ENCODE results near the gene SLC2A8.

Gene SLC2A8

DNA sequence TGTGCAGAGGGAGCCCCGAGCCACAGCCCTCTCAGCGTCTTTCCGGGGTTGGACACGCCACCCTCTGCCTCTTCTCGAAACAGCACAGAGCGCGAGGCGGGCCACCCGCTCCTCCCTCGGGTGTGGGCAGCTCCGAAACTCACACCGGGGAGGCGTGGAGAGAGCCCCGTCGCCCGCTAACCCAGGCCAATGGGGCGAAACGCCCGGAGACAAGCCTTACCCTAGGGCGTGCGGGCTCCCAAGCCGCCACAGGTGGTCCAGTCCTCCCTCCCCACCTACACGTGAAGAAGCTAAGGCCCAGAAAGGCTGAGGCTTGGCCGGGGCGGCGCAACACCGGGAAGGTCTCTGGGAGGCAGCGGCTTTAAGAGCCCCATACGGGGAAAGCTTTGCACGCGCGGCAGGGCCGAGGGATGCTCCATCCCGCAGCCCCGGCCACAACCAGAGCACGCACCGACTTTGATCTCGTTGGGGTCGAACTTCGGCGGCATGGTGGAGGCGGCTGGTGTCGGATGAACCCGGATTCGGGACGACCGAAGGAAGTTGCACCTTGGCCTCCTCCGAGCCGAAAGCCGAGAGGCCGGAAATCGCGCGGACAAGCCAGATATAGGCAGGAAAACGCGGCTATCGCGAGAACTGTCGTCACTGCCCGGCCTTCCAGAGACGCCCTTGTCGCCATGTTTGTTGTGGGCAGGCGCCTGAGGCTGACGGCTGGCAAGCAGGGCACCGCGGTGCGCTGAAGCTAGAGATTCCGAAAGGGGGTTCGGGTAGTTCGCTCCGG, 54.0 kb downstream of the SLC2A8 start, which contains the start of the genes LRSAM1 and RPL12:
Gene LRSAM1 (plus strand): TSS at position 681 of the 778 bp plus-strand sequence. CDS start 3,018 bp downstream, outside the sequence.
Gene RPL12 (minus strand): TSS at position 577 of the 778 bp plus-strand sequence. CDS start 89 bp downstream, at position 488.
- Histone ChIP-seq H3K27me3 (ENCODE audit: control insufficient read depth in 1 of 2, insufficient read depth in 1 of 2, low read length in 2 of 2) (no peaks in the 10 kb centered on the region), H3K9ac (ENCODE audit: low read length) (peak within 1 kb of the TSS; percentile 97), H3K4ac (ENCODE audit: low read depth in 1 of 2, low read length in 2 of 2) (peak within 1 kb of the TSS in 1 of 2 experiments; percentile 91), H3K27ac (ENCODE audit: low read length, poor library complexity, severe bottlenecking) (peak within 1 kb of the TSS; percentile 85), H3K79me1 (replicated peaks; ENCODE audit: low read length, poor library complexity, severe bottlenecking) (peaks cover 15% of the 10 kb centered on the region), H4K91ac (ENCODE audit: low read length) (peak within 1 kb of the TSS; percentile 70), H3K4me2 (ENCODE audit: low read length, poor library complexity, severe bottlenecking) (peak within 1 kb of the TSS; percentile 87), H2BK5ac (ENCODE audit: low read depth, low read length, poor library complexity, severe bottlenecking) (peak within 1 kb of the TSS; percentile 46), H2BK15ac (ENCODE audit: low read depth, poor library complexity, severe bottlenecking) (peak within 1 kb of the TSS; percentile 64), H2BK12ac (ENCODE audit: low read length in 2 of 2) (peak within 1 kb of the TSS in 1 of 2 experiments; percentile 60), H4K8ac (ENCODE audit: low read length) (peak within 1 kb of the TSS; percentile 7), H3K4me3 (ENCODE audit: insufficient read depth in 1 of 2, low read depth in 1 of 2, low read length in 2 of 2) (peak within 1 kb of the TSS; percentile 85 to 94), H3K36me3 (ENCODE audit: control insufficient read depth in 1 of 2, insufficient read depth in 2 of 2, low read depth in 1 of 2, low read length in 2 of 2) (peaks cover 56 to 62% of the 10 kb centered on the region in 2 experiments), H3K4me1 (ENCODE audit: control insufficient read depth, insufficient read depth, low read depth, low read length) (peaks cover 14% of the 10 kb centered on the region), H2BK120ac (ENCODE audit: low read depth, low read length) (peak within 1 kb of the TSS; percentile 27), H3K18ac (ENCODE audit: low read depth in 1 of 2, low read length in 2 of 2) (peak within 1 kb of the TSS; percentile 40 to 86), H2AK5ac (ENCODE audit: low read length, severe bottlenecking) (peak within 1 kb of the TSS; percentile 55), H2AFZ (ENCODE audit: low read depth, low read length) (peak within 1 kb of the TSS; percentile 46), H3K9me3 (ENCODE audit: control insufficient read depth, low read length) (no peaks in the 10 kb centered on the region), H3K14ac (ENCODE audit: low read length in 2 of 2) (peak within 1 kb of the TSS in 1 of 2 experiments; percentile 88), H3K23ac (ENCODE audit: low read length in 2 of 2) (peak within 1 kb of the TSS in 1 of 2 experiments; percentile 47)
- DNase-seq: peak; percentile 96
- under 1% methylated on average over 71 of the region's 71 CpGs for WGBS

GRCh38 chr9:127451608-127451857, 54.6 kb downstream of the SLC2A8 start:
- Histone ChIP-seq H2AK5ac (ENCODE audit: low read length, severe bottlenecking) (no peak overlapping the region), H3K36me3 (ENCODE audit: control insufficient read depth in 1 of 2, insufficient read depth in 2 of 2, low read depth in 1 of 2, low read length in 2 of 2) (peaks cover 51 to 57% of the 10 kb centered on the region in 2 experiments), H3K14ac (ENCODE audit: low read length in 2 of 2) (peak overlapping the region in 1 of 2 experiments; percentile 21), H2AFZ (ENCODE audit: low read depth, low read length) (peak overlapping the region; percentile 46), H3K4me1 (ENCODE audit: control insufficient read depth, insufficient read depth, low read depth, low read length) (peaks cover 14% of the 10 kb centered on the region), H2BK15ac (ENCODE audit: low read depth, poor library complexity, severe bottlenecking) (no peak overlapping the region), H2BK12ac (ENCODE audit: low read length in 2 of 2) (no peak overlapping the region), H4K91ac (ENCODE audit: low read length) (no peak overlapping the region), H3K4me3 (ENCODE audit: insufficient read depth in 1 of 2, low read depth in 1 of 2, low read length in 2 of 2) (peak overlapping the region; percentile 76 to 94), H3K18ac (ENCODE audit: low read depth in 1 of 2, low read length in 2 of 2) (peak overlapping the region; percentile 40 to 67), H3K4me2 (ENCODE audit: low read length, poor library complexity, severe bottlenecking) (peak overlapping the region; percentile 87), H3K23ac (ENCODE audit: low read length in 2 of 2) (peak overlapping the region in 1 of 2 experiments; percentile 47), H3K9ac (ENCODE audit: low read length) (peak overlapping the region; percentile 97), H3K27me3 (ENCODE audit: control insufficient read depth in 1 of 2, insufficient read depth in 1 of 2, low read length in 2 of 2) (no peaks in the 10 kb centered on the region), H3K79me1 (replicated peaks; ENCODE audit: low read length, poor library complexity, severe bottlenecking) (peaks cover 15% of the 10 kb centered on the region), H2BK5ac (ENCODE audit: low read depth, low read length, poor library complexity, severe bottlenecking) (peak overlapping the region; percentile 46), H3K9me3 (ENCODE audit: control insufficient read depth, low read length) (no peaks in the 10 kb centered on the region), H3K4ac (ENCODE audit: low read depth in 1 of 2, low read length in 2 of 2) (peak overlapping the region in 1 of 2 experiments; percentile 85), H4K8ac (ENCODE audit: low read length) (no peak overlapping the region), H3K27ac (ENCODE audit: low read length, poor library complexity, severe bottlenecking) (peak overlapping the region; percentile 85), H2BK120ac (ENCODE audit: low read depth, low read length) (peak overlapping the region; percentile 27)
- no peak for DNase-seq
- whole genome bisulfite sequencing: 0% methylated on average over 14 of the region's 14 CpGs

DNA sequence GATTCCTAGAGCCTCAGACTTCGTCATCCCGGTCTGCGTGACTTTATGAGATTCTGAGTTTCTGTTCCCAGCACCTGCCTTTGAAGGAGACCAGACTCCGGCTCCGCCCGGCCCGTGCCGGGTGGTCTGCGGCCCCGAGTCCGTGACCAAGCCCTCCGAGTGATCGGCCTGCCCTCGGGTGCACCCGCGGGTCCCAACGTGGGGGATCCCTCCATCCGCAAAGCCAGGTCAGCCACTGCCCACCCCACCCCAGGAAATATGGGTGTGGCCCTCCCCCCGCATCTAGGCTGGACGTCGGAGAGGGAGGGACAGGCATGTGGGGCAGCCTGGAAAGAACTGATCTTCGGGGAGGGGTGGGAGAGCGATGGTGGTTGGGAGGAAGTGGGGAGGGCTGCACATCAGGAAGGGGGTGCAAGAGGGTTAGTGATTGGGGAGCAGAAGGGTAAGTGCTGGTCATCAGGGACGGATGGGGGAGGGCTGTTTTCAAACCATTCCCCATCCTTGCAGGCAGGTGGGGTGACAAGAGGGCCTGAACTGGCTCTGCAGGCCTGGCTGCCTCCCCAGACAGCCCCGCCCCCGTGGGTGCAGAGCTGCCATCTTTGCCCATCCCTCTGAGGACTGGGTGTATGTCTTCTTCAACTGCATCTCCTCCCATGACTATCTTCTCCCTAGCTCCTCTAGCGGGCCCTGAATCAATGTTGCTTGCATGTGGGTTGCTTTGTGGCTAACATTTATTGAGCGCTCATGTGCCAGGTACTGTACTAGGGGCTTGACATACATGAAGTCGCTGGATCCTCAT, 55.1 kb downstream of the SLC2A8 start:
- H3K4me3 ChIP-seq (ENCODE audit: insufficient read depth in 1 of 2, low read depth in 1 of 2, low read length in 2 of 2): peak overlapping the region; percentile 76 to 94
- peaks cover 14% of the 10 kb centered on the region for H3K4me1 ChIP-seq (ENCODE audit: control insufficient read depth, insufficient read depth, low read depth, low read length)
- peak overlapping the region; percentile 40 to 67 for H3K18ac ChIP-seq (ENCODE audit: low read depth in 1 of 2, low read length in 2 of 2)
- H3K27me3 ChIP-seq (ENCODE audit: control insufficient read depth in 1 of 2, insufficient read depth in 1 of 2, low read length in 2 of 2): no peaks in the 10 kb centered on the region
- peak; percentile 80 for DNase-seq
- H3K4ac ChIP-seq (ENCODE audit: low read depth in 1 of 2, low read length in 2 of 2): peak overlapping the region in 1 of 2 experiments; percentile 85
- H2BK15ac ChIP-seq (ENCODE audit: low read depth, poor library complexity, severe bottlenecking): peak overlapping the region; percentile 64
- peak overlapping the region in 1 of 2 experiments; percentile 47 for H3K23ac ChIP-seq (ENCODE audit: low read length in 2 of 2)
- peak overlapping the region; percentile 87 for H3K4me2 ChIP-seq (ENCODE audit: low read length, poor library complexity, severe bottlenecking)
- H2BK12ac ChIP-seq (ENCODE audit: low read length in 2 of 2): peak overlapping the region in 1 of 2 experiments; percentile 60
- H4K8ac ChIP-seq (ENCODE audit: low read length): peak overlapping the region; percentile 7
- peak overlapping the region; percentile 85 for H3K27ac ChIP-seq (ENCODE audit: low read length, poor library complexity, severe bottlenecking)
- H2BK120ac ChIP-seq (ENCODE audit: low read depth, low read length): no peak overlapping the region
- H3K9ac ChIP-seq (ENCODE audit: low read length): peak overlapping the region; percentile 97
- peak overlapping the region; percentile 70 for H4K91ac ChIP-seq (ENCODE audit: low read length)
- no peak overlapping the region for H2BK5ac ChIP-seq (ENCODE audit: low read depth, low read length, poor library complexity, severe bottlenecking)
- H3K79me1 ChIP-seq (replicated peaks; ENCODE audit: low read length, poor library complexity, severe bottlenecking): peaks cover 15% of the 10 kb centered on the region
- peaks cover 50 to 55% of the 10 kb centered on the region in 2 experiments for H3K36me3 ChIP-seq (ENCODE audit: control insufficient read depth in 1 of 2, insufficient read depth in 2 of 2, low read depth in 1 of 2, low read length in 2 of 2)
- H2AK5ac ChIP-seq (ENCODE audit: low read length, severe bottlenecking): no peak overlapping the region
- H3K9me3 ChIP-seq (ENCODE audit: control insufficient read depth, low read length): no peaks in the 10 kb centered on the region
- WGBS: 13% methylated on average over 27 of the region's 29 CpGs
- peak overlapping the region; percentile 46 for H2AFZ ChIP-seq (ENCODE audit: low read depth, low read length)
- peak overlapping the region in 1 of 2 experiments; percentile 23 for H3K14ac ChIP-seq (ENCODE audit: low read length in 2 of 2)

Measured in mesenchymal stem cell (in vitro differentiated cells and primary cell).